ENCODE results near the gene XRCC4.
A peak's percentile ranks its signal among the peaks of the same experiment; 100 is the strongest.

GRCh38 chr5:83076742-83077661 lies at the start of gene XRCC4, which contains the start of gene TMEM167A:
- no peak for TF ChIP-seq CTCF (IDR thresholded peaks at IDR 0.05 in 4 of 5, conservative IDR thresholded peaks at IDR 0.05 in 1 of 5)
- TF ChIP-seq POLR2A (IDR thresholded peaks at IDR 0.05), result peak; percentile 76 to 86

Data from gastrocnemius medialis (tissue), 4 donors.